GM19023 (cell line): ENCODE measurements around the gene CCL18.
"Not testable (repeated sequence)": the region's sequence is repeated elsewhere in the genome, so short reads cannot be mapped to it uniquely, and the experiment has no call there.

Experiments
- ATAC-seq: cut with Tn5 transposase; IDR thresholded peaks from one replicate; pipeline ENCODE4 v1.9.1; 2021; ENCODE audit warnings: mild to moderate bottlenecking, moderate library complexity; ENCODE audit not compliant: unreplicated experiment

Gene CCL18, protein sequence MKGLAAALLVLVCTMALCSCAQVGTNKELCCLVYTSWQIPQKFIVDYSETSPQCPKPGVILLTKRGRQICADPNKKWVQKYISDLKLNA

DNA sequence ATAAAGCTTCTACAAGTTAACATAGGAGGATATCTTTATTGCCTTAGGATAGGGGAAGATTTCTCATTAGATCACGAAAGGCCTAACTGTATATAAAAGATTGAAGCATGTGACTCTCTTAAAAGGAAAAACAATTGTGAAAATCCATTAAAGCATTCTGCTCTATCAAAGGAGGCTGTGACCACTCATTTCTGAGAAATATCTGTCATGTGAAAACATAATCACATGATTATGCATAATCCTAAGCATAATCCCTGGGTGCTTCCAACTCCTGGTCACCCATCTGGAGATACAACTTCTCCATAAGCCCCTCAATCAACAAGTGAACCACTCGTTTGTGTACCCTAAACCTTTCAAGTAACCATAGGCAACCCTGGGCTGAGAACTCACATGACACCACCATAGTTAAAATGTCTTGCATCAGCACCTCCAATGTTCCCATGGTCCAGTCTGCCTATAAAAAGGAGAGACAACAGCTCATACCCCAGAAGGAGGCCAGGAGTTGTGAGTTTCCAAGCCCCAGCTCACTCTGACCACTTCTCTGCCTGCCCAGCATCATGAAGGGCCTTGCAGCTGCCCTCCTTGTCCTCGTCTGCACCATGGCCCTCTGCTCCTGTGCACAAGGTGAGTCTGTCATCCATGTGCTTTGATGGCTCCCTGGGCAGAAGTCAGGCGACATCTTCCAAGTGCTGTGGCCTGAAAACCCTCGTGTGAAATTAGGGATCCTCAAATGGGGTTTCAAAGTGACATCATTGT is at the start of gene CCL18:
TSS of gene CCL18 (plus strand) at position 487 of the 756 bp plus-strand sequence. CDS start at position 558, 71 bp downstream.
- no peak for ATAC-seq

DNA sequence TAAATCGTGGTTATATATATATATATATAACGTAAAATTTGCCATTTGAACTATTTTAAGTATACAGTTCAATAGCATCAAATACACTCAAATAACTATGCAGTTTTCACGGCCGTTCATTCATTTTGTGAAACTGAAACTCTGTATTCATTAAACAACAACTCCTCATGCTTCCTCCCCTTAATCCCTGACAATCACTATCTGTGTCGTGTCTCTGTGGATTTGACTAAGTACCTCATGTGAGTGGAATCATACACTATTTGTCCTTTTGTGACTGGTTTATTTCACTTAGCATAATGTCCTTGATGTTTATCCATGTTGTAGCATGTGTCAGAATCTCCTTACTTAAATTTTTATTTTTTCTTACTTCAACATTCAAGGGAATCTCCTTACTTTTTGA is 49.1 kb upstream of the CCL18 start:
- no peak for ATAC-seq

DNA sequence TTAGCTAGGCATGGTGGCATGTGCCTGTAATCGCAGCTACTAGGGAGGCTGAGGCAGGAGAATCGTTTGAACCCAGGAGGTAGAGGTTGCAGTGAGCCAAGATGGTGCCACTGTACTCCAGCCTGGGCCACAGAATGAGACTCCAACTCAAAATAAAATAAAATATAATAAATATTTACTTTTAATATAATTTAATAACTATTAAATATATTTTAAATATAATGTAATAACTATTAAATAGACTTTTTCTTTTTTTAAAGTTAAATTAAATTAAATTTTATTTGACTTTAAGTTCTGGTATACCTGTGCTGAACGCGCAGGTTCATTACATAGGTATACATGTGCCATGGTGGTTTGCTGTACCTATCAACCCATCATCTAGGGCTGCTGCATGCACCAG is 48.2 kb upstream of the CCL18 start:
- not testable (repeated sequence) for ATAC-seq

DNA sequence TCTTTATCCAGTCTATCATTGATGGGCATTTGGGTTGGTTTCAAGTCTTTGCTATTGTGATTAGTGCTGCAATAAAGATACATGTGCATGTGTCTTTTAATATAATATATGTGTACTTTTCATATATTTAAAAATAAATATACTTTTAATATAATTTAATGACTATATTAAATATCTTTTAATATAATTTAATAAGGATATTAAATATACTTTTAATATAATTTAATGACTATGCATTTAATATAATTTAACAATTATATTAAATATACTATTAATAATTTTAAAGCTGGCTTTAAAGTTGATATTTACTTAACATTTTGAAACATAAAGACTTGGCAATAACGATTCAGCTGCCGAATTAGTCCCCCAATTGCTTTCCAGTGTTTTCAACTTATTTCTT is 47.5 kb upstream of the CCL18 start:
- no peak for ATAC-seq

DNA sequence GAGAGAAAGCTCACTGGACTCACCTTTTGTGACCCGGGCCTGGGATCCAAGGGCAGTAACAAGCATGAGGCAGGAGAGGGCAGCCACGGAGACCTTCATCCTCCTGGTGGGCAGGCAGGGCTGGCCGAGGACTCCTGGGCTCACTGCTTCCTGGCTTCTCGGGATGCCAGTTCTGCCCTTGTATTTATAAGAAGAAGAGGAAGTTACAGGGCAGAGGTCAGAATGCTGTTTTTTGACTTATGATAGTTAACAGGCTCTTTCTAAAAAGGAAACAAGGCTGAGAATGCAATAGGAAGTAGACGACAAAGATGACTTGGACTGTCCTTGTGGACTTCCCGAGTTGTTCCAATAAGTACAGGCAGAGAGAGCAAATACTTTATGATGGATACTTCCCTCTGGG is 46.3 kb upstream of the CCL18 start, which contains the start of gene CCL23:
TSS of gene CCL23 (minus strand) at position 174 of the 400 bp plus-strand sequence. CDS start at position 99, 75 bp downstream.
- no peak for ATAC-seq

DNA sequence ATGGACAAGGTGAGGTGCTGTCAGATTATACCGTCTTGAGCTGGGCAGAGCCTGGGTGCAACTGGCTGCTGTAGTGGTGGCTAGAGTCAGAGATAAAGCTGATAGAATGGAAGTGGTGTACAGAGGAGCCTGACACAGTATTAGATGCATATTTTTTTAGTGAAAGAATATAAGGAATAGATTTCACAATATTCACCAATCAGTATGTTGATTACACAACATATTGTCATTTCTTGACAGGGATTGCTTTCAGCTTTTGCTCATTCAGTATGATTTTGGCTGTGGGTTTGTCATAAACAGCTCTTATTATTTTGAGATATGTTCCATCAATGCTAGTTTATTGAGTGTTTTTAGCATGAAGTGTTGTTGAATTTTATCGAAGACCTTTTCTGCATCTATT is 44.6 kb upstream of the CCL18 start:
- no peak for ATAC-seq

DNA sequence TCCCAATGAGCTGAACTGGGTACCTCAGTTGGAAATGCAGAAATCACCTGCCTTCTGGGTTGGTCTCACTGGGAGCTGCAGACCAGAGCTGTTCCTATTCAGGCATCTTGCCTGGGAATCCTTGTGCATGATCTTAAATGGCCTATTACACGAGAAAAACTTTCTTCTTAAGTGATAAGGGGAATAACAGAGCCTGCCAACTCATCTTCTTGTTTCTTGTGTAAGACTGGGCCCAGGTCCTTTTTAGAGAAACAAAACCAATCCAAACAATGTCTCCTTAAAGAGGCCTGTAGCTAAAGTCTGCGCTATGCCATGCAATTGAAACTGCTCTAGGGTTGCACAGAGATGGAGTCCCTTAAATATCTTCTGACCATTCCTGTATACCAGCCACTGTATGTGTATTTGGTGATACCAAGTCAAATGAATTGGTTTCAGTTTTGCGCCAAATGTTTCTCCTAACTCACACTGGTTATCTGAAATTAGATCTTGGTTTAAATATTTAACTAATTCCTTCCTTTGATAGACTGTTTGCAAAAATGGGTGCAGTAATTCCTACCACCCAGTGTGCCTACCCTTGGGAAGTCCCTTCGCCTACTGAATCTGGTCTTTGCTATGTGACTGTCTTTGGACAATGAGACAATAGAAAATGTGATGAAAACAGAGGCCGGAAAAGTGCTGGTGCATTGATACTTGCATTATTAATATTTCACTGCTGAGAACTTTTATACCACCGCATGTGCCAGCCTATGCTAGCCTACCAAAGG is 39.8 kb upstream of the CCL18 start:
- no peak for ATAC-seq

DNA sequence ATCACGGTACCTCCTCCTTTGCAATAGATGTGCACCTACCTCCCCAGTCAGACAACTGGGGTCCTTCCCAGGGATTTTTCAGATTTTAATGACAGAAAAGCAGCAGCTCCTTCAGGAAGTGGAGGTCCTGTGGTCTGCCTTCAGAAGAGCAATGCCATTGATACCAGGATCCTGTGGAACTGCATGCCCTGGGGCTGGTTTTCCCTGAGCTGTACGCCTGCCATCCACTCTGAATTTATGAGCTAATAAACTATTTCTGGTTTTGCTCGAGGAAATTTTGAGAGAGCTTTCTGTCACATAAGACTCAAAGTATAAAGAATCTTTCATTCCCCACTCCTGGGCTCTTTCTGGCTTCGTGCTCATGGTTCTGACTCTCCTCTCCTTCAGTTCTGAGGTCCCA is 36.3 kb upstream of the CCL18 start:
- no peak for ATAC-seq

DNA sequence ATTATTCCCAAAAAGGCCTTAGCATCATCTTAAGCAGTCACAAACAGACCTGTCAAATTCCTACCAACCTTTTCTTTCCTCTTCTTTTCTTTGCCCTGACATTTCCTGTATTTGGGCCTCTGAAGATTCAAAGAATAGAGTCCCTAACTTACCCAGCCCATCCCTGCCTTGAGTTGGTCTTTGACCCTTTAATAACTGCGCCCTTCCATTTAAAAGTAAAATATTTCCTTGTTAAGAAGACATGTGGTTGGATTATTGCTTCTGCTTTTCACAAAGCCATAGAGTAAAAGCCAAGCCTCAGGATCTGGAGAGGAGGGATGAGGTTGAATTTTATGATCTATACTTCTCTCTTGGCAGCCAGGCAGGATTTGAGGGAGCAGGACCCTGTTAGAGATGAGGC is 33.1 kb upstream of the CCL18 start:
- ATAC-seq = no peak

DNA sequence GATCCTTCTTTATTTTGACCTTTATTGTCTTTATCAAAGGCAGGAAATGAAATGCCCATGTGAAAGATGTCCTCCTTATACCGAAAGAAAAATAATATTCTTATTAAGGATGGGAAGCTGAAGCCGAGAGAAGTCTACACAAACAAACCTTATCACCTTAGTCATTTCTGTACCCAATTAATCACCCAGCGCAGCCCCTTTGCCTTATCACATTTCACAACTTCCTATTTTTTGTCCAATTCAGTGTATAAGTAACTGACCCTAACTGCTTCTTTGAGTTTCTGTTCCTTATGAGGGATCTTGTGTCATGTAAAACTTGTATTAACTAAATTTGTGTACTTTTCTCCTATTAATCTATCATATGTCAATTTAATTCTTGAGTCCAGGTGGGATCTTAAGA is 29.9 kb upstream of the CCL18 start:
- ATAC-seq = no peak

DNA sequence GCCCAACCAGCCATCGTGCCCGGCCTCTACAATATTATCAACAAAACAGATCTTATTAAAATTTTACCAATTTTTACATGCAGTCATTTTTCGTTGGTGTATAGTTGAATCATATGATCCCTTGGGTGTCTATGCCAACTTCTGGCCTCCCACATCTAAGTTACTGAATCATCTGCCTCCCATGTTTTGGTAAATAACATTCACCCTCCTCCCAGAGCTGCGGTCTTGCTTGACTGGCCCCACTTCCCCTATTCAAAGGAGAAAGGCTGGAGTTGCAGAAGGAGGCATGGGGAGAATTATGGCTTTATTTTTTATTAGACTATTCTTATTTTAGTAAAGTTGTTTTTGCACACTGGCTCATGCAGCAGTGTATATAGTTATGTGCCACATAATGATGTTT is 27.8 kb upstream of the CCL18 start:
- no peak for ATAC-seq

DNA sequence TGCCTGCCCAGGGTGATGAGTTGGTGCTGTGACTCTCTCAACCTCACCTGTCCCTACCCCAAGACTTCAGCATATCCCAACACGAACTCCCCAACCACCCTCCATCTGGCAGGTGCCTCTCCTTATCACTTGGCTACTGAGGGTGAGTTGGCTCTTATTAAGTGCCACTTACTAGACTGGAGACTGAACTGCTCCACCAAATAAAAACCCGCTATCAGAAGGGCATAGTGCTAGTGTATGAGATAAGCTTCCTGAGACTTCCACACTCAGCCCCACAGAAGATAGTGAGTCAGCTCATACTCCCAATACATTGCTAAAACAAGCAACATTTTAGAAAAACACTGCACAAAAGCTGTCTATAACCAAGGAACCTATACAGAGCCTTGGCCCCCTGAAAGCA is 16.0 kb upstream of the CCL18 start:
- no peak for ATAC-seq

DNA sequence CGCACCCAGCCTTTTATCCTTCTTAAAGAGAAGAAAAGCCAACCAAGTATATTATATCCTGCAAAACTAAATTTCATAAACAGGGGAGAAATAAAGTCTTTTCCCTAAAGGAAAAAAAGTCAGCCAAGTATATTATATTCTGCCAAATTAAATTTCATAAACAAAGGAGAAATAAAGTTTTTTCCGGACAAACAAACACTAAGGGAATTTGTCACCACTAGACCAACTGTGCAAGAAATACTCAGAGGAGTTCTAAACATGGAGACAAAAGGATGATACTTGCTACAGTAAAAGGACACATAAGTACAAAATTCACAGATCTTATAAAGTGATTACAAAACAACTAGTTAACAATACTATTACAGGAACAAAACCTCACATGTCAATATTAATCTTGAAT is 14.4 kb upstream of the CCL18 start:
- ATAC-seq = no peak

DNA sequence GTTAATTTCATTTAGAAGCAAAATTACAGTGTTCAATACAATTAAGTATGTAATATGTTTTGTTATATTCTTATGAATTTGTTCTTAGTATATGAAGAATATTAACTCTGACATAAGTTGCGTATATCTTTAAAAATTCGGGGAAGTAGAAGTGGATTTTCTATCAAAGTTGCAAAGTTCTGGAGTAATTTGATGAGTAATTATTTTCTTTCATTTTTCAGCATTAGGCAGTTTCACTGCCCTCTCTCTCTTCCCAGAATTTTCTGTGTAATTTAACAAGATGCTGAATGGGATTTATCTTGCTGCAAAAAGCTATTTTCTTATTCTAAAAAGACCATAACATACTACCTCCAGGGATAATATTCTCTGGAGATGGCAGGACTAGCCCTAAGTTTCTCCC is 8.9 kb upstream of the CCL18 start:
- ATAC-seq = no peak

DNA sequence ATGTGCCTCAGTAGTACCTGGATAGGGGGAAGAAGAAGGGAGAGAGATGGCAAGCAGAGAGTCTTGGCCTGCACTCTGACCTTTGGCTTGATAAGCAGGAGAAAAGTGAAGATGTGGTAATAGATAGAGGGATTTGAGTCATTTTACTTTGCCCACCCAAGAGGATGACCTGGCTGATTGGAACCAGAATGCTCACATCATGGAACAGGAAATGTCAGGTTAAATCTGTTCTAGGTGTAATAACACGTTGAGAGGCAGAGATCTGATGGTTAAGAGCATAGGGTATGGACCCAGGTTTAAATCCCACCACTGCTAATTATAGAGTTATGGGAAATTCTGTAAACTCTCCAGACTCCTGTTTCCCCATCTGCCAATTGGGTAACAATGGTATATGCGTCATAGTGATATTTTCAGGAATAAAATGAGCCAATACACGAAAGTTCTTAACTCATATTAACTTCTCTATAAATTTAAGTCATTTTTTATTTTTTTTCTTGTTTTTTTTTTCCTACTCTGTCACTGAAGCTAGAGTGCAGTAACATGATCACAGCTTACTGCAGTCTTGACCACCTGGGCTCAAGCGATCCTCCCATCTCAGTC is 8.1 kb upstream of the CCL18 start:
- ATAC-seq = no peak

DNA sequence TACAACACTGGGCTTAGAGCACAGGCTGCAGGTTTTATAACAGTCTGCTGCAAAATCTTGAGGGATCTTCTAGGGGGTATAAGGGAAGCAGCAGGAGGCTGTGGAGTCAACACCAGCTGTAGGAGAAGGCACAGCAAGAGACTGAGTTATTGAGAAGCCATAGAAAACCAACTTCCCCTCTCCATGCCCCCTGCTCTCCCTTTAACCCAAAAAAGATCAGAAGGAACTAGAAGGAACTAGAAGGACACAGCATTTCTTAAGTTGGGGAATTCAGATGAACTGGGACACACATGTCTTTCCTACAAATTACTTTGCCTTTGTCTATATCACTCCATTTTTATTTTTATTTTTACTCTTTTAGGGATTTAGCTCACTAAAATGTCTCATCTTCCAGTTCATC is 6.2 kb upstream of the CCL18 start:
- ATAC-seq = no peak

DNA sequence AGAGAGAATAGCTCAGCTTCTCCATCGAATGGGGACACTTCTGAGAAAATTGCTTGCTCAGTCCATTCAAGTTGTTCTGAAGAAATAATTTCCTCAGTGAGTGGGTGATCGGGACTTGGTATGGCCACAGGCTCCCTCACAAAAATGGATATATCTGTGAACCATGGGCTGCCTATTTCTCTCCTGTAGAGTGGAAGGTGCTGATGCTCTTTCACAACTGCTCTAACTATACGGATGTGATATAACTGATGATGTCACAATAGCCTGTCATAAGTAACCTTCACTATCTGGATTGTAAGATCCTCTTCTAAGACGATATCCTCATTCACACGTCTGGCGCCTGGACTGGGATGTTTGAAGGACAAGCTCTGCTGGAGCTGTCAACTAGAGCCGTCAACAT is 4.7 kb upstream of the CCL18 start:
- ATAC-seq = no peak

DNA sequence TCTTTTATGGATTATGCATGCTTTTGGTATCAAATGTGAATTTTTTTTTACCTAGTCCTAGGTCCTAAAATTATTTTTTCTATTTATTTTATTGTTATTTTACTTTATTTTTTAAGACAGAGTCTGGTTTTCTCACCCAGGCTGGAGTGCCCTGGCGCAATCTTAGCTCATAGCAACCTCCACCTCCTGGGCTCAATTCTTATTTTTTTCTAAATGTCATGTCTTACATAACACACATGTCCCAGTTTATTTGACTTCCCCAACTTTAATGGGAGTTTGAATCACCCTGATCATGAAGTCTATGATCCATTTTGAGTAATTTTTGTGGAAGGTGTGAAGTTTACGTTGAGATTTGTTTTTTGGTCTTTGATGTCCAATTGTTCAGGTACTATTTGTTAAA is 3.3 kb upstream of the CCL18 start:
- no peak for ATAC-seq

DNA sequence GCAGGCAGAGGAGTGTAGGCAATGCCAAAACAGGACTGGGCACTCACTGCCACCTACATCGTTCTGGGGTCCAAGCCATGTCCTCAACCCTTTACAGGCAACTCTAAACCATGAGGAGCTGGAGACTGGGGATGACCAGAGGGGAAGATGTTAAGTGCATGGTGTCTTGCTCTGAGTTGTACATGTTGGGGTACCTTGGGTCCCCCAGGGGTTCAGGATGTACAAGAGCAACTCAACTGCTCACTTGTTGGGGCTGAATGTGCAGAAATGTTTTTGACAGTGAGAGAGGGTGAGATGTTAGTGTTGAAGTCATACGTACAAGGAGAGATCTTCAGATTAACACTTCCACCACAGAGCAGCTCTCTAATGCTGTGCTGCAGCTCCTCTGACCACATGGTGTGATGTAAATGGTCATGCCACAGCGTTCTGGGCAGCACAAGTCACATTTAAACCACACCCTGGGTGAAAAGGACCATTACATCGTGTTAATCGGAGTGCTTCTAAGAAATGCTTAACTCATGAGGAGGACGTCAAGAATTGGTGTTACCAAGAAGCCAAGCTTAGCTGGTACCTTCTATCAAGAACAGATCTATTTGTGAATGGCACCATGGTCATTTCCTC is 2.4 kb downstream of the CCL18 start:
- ATAC-seq = no peak

DNA sequence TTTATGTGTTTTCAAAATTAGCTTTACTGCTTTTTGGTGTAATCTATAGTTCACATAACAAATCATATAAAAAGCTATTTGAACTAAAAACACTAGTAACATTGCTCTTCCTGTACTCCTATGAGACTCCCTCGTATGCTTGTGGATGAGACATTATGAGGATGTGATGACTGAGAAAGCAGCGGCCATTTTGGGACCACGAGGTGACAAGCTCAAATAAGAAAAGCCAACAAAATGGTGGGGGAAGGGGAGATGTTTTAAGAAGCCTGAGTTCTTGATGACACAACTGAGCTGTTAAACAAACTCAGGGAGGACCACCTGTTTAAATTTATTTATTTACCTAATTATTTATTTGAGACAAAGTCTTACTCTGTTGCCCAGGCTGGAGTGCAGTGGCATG is 4.5 kb downstream of the CCL18 start:
- no peak for ATAC-seq

DNA sequence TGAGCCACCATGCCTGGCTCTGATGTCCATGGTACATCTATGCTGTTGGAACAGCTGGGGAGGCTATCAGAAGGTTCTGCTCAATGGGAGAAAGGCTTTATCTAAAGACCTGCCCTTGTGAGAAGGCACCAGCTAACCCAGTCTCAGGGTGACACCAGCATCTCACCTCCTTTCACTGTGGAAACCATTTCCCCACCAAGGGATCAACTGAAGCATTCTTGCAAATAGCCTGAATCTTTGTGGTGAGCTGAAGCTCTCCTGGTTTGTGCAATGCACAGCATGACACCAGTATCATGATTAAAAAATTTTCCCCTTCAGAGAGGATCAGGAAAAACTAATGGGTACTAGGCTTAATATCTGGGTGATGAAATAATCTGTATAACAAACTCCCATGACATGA is 5.1 kb downstream of the CCL18 start:
- no peak for ATAC-seq
